HL-60 (cell line): ENCODE results near the gene NPTX2.

Source experiments
- POLR2AphosphoS5 ChIP-seq: IDR thresholded peaks from 2 replicates; pipeline ENCODE4 v1.6.1; 2012; ENCODE audit warnings: low read depth
- TF ChIP-seq, protein P1 (sequence below): IDR thresholded peaks from one replicate; pipeline ENCODE4 v1.5.1; 2011; ENCODE audit warnings: low read length, control low read depth, inconsistent platforms; ENCODE audit not compliant: insufficient read depth

DNA sequence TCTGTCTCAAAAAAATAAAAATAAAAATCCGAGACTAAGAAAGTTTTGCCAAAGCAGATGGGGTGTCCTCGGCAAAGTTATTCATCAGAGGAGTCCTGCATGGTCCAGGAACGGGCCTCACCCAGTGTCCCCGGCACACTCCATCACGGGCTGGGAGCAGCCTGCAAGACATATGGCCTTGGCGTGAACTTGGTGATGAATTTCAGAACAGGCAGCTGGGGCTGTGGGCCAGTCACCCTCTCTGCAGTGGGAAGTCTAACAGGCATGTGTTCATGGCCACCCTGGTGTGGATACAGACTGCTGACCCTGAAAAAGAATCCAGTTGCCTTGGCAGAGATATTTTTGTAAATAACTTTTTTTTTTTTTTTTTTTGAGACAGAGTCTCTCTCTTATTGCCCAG, 34.7 kb downstream of the NPTX2 start:
- TF ChIP-seq, protein P1, sequence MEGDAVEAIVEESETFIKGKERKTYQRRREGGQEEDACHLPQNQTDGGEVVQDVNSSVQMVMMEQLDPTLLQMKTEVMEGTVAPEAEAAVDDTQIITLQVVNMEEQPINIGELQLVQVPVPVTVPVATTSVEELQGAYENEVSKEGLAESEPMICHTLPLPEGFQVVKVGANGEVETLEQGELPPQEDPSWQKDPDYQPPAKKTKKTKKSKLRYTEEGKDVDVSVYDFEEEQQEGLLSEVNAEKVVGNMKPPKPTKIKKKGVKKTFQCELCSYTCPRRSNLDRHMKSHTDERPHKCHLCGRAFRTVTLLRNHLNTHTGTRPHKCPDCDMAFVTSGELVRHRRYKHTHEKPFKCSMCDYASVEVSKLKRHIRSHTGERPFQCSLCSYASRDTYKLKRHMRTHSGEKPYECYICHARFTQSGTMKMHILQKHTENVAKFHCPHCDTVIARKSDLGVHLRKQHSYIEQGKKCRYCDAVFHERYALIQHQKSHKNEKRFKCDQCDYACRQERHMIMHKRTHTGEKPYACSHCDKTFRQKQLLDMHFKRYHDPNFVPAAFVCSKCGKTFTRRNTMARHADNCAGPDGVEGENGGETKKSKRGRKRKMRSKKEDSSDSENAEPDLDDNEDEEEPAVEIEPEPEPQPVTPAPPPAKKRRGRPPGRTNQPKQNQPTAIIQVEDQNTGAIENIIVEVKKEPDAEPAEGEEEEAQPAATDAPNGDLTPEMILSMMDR = no peak
- no peak for TF ChIP-seq POLR2AphosphoS5
